SK-N-SH (cell line): ENCODE data around the gene FRMD8. TPM values are rescaled to one million over a fixed set of nuclear protein-coding genes. Genes with fewer than 3 reads are reported as not detected.

ENCODE experiments used
- CTCF ChIA-PET: fragments of 300-600, 350-600 bp; formaldehyde crosslinking; extraction: SDS; loops from one replicate; lab custom pipeline; 2021; lab: Yijun Ruan, JAX
- POLR2A ChIA-PET: fragments of 350-600 bp; sonication (Branson Sonifier 250); formaldehyde crosslinking; extraction: SDS; loops from one replicate; lab custom pipeline; 2020; ENCODE audit warnings: antibody characterized with exemption, inconsistent platforms; lab: Yijun Ruan, JAX
- DNase-seq: peaks from one replicate; pipeline ENCODE4 v3.0.0; 2012
- H2AFZ ChIP-seq: fragments of 200-600 bp; sonication (generic); 2 replicates; pipeline ENCODE4 v1.8.1; 2016; ENCODE audit warnings: antibody characterized with exemption, mild to moderate bottlenecking, low read depth
- H3F3A ChIP-seq: fragments of 200-600 bp; sonication (generic); replicated peaks from 2 replicates; pipeline ENCODE3; 2016; ENCODE audit warnings: antibody characterized with exemption, mild to moderate bottlenecking; ENCODE audit not compliant: insufficient read depth
- H3K27ac ChIP-seq, 2 experiments: fragments of 200-500 bp in 1 of 2; fragments of 200-600 bp in 1 of 2; sonication (Bioruptor generic) in 1 of 2; sonication (generic), shearing (Covaris generic) in 1 of 2; 2 replicates each; pipeline versions ENCODE4 v1.5.1 to v1.6.1; 2014 to 2016; ENCODE audit warnings: low read depth in 2 of 2, inconsistent platforms in 1 of 2, low read length in 1 of 2, mild to moderate bottlenecking in 1 of 2, mixed read lengths in 1 of 2
- H3K27me3 ChIP-seq: fragments of 200-600 bp; sonication (generic), shearing (Covaris generic); 2 replicates; pipeline ENCODE4 v1.6.1; 2016; ENCODE audit warnings: mixed run types; ENCODE audit not compliant: insufficient read depth
- H3K36me3 ChIP-seq, 2 experiments: fragments of 200-500 bp in 1 of 2; fragments of 200-600 bp in 1 of 2; sonication (Bioruptor generic) in 1 of 2; sonication (generic) in 1 of 2; replicated peaks in 1 of 2; 2 replicates each; pipeline versions ENCODE3 to v1.5.1; 2014 to 2016; ENCODE audit warnings: low read length in 1 of 2, mild to moderate bottlenecking in 1 of 2; ENCODE audit not compliant: insufficient read depth in 2 of 2, control insufficient read depth in 1 of 2
- H3K4me1 ChIP-seq, 2 experiments: fragments of 200-500 bp in 1 of 2; fragments of 200-600 bp in 1 of 2; sonication (Bioruptor generic) in 1 of 2; sonication (generic), shearing (Covaris generic) in 1 of 2; 2 replicates each; pipeline versions ENCODE4 v1.5.1 to v1.6.1; 2014 to 2016; ENCODE audit warnings: low read depth in 1 of 2, low read length in 1 of 2, mixed run types in 1 of 2; ENCODE audit not compliant: insufficient read depth in 2 of 2, control insufficient read depth in 1 of 2
- H3K4me2 ChIP-seq: fragments of 200-600 bp; sonication (generic), shearing (Covaris generic); 2 replicates; pipeline ENCODE4 v1.6.1; 2017; ENCODE audit warnings: mixed run types
- H3K4me3 ChIP-seq, 2 experiments: fragments of 200-500 bp in 1 of 2; fragments of 200-600 bp in 1 of 2; sonication (Bioruptor generic) in 1 of 2; sonication (generic), shearing (Covaris generic) in 1 of 2; 2 replicates each; pipeline versions ENCODE4 v1.5.1 to v1.8.1; 2014 to 2016; ENCODE audit warnings: low read depth in 2 of 2, inconsistent platforms in 1 of 2, low read length in 1 of 2, mild to moderate bottlenecking in 1 of 2, mixed read lengths in 1 of 2, moderate library complexity in 1 of 2
- H3K79me2 ChIP-seq: fragments of 200-600 bp; sonication (generic); 2 replicates; pipeline ENCODE4 v1.8.1; 2017; ENCODE audit warnings: mild to moderate bottlenecking; ENCODE audit not compliant: insufficient read depth
- H3K9ac ChIP-seq: fragments of 200-600 bp; sonication (generic); 2 replicates; pipeline ENCODE4 v1.6.1; 2017; ENCODE audit warnings: mixed run types
- H3K9me2 ChIP-seq: fragments of 200-600 bp; sonication (generic); 2 replicates; pipeline ENCODE4 v1.6.1; 2017; ENCODE audit warnings: mixed run types
- H3K9me3 ChIP-seq: fragments of 200-600 bp; sonication (generic); 2 replicates; pipeline ENCODE4 v1.6.1; 2017; ENCODE audit warnings: mixed run types, mild to moderate bottlenecking, moderate library complexity
- H4K20me1 ChIP-seq: fragments of 200-600 bp; sonication (generic); 2 replicates; pipeline ENCODE4 v1.6.1; 2017; ENCODE audit warnings: mild to moderate bottlenecking, mixed run types; ENCODE audit not compliant: insufficient read depth
- ELF1 ChIP-seq: IDR thresholded peaks from 2 replicates; pipeline ENCODE4 v1.4.0; 2012
- FOSL2 ChIP-seq: IDR thresholded peaks from 2 replicates; pipeline ENCODE4 v1.4.0; 2012; ENCODE audit warnings: low read depth, mild to moderate bottlenecking, moderate library complexity, borderline replicate concordance
- FOXM1 ChIP-seq: IDR thresholded peaks from 2 replicates; pipeline ENCODE4 v1.4.0; 2012; ENCODE audit warnings: low read depth, mild to moderate bottlenecking
- GABPA ChIP-seq: IDR thresholded peaks from 2 replicates; pipeline ENCODE4 v1.4.0; 2012; ENCODE audit warnings: low read depth, mild to moderate bottlenecking
- GATA2 ChIP-seq: sonication (generic); formaldehyde crosslinking; IDR thresholded peaks from 2 replicates; pipeline ENCODE4 v1.5.0; 2020; ENCODE audit warnings: mild to moderate bottlenecking, missing genetic modification reagents
- JUND ChIP-seq: IDR thresholded peaks from 2 replicates; pipeline ENCODE4 v1.4.0; 2012
- MEF2A ChIP-seq: IDR thresholded peaks from 2 replicates; pipeline ENCODE4 v1.4.0; 2012; ENCODE audit warnings: low read depth, borderline replicate concordance
- MXI1 ChIP-seq: IDR thresholded peaks from 2 replicates; pipeline ENCODE4 v1.6.1; 2012; ENCODE audit warnings: mild to moderate bottlenecking, low read depth, low read length, improper control_type of control experiment
- NRF1 ChIP-seq: IDR thresholded peaks from 2 replicates; pipeline ENCODE4 v1.6.1; 2012; ENCODE audit warnings: low read depth, mild to moderate bottlenecking, low read length
- PBX3 ChIP-seq: IDR thresholded peaks from 2 replicates; pipeline ENCODE4; 2012
- POLR2AphosphoS5 ChIP-seq: IDR thresholded peaks from 2 replicates; pipeline ENCODE4 v1.6.1; 2012; ENCODE audit warnings: low read depth, low read length
- RCOR1 ChIP-seq: fragments of 150-350 bp; IDR thresholded peaks from 2 replicates; pipeline ENCODE4 v1.6.1; 2017; ENCODE audit warnings: antibody characterized with exemption, low read length
- REST ChIP-seq: IDR thresholded peaks from 2 replicates; pipeline ENCODE4 v1.6.1; 2012; ENCODE audit warnings: mild to moderate bottlenecking, low read depth, low read length, moderate library complexity
- SIN3A ChIP-seq: IDR thresholded peaks from 2 replicates; pipeline ENCODE4 v1.6.1; 2012; ENCODE audit warnings: low read depth, mild to moderate bottlenecking, low read length, moderate library complexity, borderline replicate concordance
- SMC3 ChIP-seq: IDR thresholded peaks from 2 replicates; pipeline ENCODE4 v1.6.1; 2012; ENCODE audit warnings: low read depth, low read length, improper control_type of control experiment
- TEAD4 ChIP-seq: IDR thresholded peaks from 2 replicates; pipeline ENCODE4 v1.4.0; 2012; ENCODE audit warnings: mild to moderate bottlenecking, borderline replicate concordance; ENCODE audit not compliant: insufficient read depth
- USF1 ChIP-seq: IDR thresholded peaks from 2 replicates; pipeline ENCODE4 v1.4.0; 2012; ENCODE audit warnings: low read depth, borderline replicate concordance
- whole genome bisulfite sequencing: methylation state at CpG from one replicate; pipeline ENCODE4 v1.1.6; 2017; ENCODE audit warnings: low lambda C conversion rate; 5-methylcytosine and 5-hydroxymethylcytosine counted together
- polyA plus RNA-seq, 3 experiments: library from polyadenylated mRNA; depleted of rRNA; stranded (reverse); fragments of >200 nt; gene quantifications; 2 replicates each; pipeline ENCODE4 v1.2.3, GENCODE V29; 2012
- TF ChIP-seq, protein P1 (sequence below): IDR thresholded peaks from 2 replicates; pipeline ENCODE4 v1.4.0; 2012; ENCODE audit warnings: low read depth
- TF ChIP-seq, protein P2 (sequence below): fragments of 150-350 bp; IDR thresholded peaks from 2 replicates; pipeline ENCODE4 v1.6.1; 2017; ENCODE audit warnings: antibody characterized with exemption, low read length, low read depth, borderline replicate concordance

The FRMD8 gene
- polyA plus RNA-seq, 1 of the 3 experiments (the other 2 are of a cell fraction), result 19.0 TPM

DNA sequence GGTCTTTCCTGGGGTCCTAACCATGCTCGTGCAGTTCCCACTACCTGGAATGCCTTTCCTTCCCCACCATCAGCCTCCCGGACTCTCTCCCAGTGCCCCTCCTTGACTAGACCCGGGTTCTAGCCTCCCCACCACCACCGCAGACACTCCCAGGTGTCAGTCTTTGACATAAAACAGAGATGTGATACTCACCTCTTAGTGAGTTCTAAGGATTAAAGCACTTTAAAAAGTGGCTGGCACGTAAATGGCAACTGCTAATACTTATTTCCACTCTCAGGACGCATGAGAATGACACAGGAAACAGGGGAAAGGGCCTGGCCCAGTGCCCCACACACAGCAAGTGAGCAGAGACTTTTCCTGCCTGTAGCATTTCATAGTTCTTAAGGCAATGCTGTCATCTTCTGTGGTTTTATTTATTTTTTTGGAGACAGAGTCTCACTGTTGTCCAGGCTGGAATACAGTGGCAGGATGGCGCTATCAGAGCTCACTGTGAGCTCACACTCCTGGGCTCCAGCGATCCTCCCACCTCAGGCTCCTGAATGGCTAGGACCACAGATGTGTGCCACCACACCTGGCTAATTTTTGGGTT lies 2.0 kb upstream of the FRMD8 start (continued):
- TF ChIP-seq REST, result no peak
- no peak for TF ChIP-seq SIN3A
- TF ChIP-seq, protein P1, sequence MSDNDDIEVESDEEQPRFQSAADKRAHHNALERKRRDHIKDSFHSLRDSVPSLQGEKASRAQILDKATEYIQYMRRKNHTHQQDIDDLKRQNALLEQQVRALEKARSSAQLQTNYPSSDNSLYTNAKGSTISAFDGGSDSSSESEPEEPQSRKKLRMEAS, result no peak
- no peak for TF ChIP-seq FOSL2
- TF ChIP-seq FOXM1, result no peak
- TF ChIP-seq POLR2AphosphoS5, result no peak
- no peak for TF ChIP-seq SMC3
- no peak for TF ChIP-seq JUND
- no peak for TF ChIP-seq ELF1
- no peak for TF ChIP-seq MEF2A
- TF ChIP-seq, protein P2, sequence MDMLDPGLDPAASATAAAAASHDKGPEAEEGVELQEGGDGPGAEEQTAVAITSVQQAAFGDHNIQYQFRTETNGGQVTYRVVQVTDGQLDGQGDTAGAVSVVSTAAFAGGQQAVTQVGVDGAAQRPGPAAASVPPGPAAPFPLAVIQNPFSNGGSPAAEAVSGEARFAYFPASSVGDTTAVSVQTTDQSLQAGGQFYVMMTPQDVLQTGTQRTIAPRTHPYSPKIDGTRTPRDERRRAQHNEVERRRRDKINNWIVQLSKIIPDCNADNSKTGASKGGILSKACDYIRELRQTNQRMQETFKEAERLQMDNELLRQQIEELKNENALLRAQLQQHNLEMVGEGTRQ, result no peak

- peak overlapping the region; percentile 88 for H3K4me2 ChIP-seq
- POLR2A ChIA-PET, result interaction anchor here (0.7 to 4.7 kb wide), 4 partner anchors 35 to 878 kb away, joined by 3 to 21 read pairs (median 4); partner anchors contain the start of gene NEAT1
These were observed 2.3 kb downstream of the FRMD8 start for GRCh38 chr11:65388731-65389130.

More at GRCh38 chr11:65388731-65389130, 2.3 kb downstream of the FRMD8 start:
- Histone ChIP-seq H3F3A (peaks cover 7% of the 10 kb centered on the region), H4K20me1 (0 out of 2 replicates have a peak, but pooled peaks cover 3% of the 10 kb centered on the region), H3K79me2 (peaks cover 67% of the 10 kb centered on the region), H3K27ac (no peak overlapping the region), H3K36me3 (peaks cover 0 to 7% of the 10 kb centered on the region in 2 experiments), H3K9ac (no peak overlapping the region), H3K9me2 (no peaks in the 10 kb centered on the region), H3K9me3 (no peaks in the 10 kb centered on the region), H2AFZ (no peak overlapping the region), H3K27me3 (no peaks in the 10 kb centered on the region), H3K4me1 (peaks cover 39 to 40% of the 10 kb centered on the region in 2 experiments; a peak in 2 of 4 replicates), H3K4me3 (peak overlapping the region in 1 of 2 experiments; percentile 17; a peak in 1 of 4 replicates)
- CTCF ChIA-PET, result interaction anchor here (1.6 to 6.6 kb wide), 3 partner anchors 27 to 30 kb away, joined by 3 to 47 read pairs (median 4); no protein-coding TSS in a partner anchor
- no peak for TF ChIP-seq USF1
- TF ChIP-seq RCOR1, result no peak
- no peak for TF ChIP-seq TEAD4
- TF ChIP-seq GABPA, result no peak
- TF ChIP-seq MEF2A, result no peak
- no peak for TF ChIP-seq FOXM1
- no peak for TF ChIP-seq SIN3A
- no peak for TF ChIP-seq GATA2
- no peak for TF ChIP-seq NRF1
- no peak for TF ChIP-seq PBX3
- no peak for TF ChIP-seq FOSL2
- TF ChIP-seq MXI1, result no peak
- DNase-seq, result no peak
- 92% methylated on average over 4 of the region's 4 CpGs for WGBS
